UCSD-AML1 (cell line): ENCODE data around the gene MRPS2.

ENCODE experiments used
- DNase-seq: peaks from one replicate; lab custom pipeline; 2025; ENCODE audit not compliant: unreplicated experiment; lab: John Stamatoyannopoulos, UW

The MRPS2 gene

DNA sequence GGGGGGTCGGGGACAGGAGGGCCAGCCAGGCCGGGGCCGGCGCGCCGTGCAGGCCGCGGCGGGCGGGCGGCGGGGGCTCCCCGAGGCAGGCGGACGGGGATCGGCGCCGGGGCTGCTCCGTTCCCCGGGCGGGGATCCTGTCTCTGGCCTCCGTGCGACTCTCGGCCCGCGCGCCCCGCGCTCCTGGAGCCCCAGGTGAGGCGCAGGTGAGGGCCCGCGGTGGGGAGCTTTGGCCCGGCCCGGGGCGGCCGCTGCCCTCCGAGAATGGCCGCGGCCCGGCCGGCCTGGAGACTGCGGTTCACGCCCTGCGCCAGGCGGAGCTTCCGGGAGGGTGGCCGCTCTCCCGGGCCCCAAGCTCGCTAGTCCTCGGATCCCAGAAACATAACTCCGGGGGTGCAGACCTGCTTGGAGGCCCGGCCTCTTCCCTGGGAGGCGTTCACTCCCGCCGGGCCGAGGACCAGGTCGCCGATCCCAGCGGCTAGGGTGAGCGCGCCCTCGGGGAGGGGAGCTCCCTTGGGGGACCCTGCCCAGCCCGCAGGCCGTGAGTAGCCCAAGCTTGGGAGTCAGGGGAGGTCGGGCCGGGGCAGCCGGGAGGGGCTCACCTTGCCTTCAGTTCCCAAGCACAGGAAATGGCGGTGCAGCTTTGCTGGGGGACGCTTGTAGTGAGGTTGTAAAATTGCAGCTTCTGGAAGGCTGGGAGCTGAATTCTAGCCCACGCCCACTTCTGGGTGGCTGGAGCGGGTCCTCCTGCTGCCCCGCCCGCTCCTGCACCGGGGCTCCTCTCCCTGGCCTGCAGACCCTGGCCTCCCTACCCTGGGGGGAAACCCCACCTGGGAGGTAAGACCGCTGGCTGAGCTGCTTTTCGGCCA is 20.2 kb upstream of the MRPS2 start:
- DNase-seq: peak; percentile 37

DNA sequence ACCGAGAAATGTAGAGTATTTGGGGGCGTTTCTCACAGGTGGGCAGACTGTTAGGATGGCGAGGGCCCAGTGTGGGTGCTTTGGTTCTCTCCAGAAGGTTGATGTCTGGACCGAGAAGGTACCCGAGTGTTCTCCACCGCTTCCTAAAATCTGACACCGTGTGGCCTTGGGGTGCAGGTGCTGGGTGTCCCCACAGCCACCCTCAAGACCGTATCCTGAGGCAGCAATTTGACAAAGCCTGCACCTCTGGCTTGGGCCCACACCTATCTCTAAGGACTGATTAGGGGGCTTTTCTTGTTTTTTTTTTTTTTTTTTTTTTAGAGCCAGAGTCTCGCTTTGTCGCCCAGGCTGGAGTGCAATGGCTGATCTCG is 19.6 kb upstream of the MRPS2 start:
- DNase-seq: no peak

DNA sequence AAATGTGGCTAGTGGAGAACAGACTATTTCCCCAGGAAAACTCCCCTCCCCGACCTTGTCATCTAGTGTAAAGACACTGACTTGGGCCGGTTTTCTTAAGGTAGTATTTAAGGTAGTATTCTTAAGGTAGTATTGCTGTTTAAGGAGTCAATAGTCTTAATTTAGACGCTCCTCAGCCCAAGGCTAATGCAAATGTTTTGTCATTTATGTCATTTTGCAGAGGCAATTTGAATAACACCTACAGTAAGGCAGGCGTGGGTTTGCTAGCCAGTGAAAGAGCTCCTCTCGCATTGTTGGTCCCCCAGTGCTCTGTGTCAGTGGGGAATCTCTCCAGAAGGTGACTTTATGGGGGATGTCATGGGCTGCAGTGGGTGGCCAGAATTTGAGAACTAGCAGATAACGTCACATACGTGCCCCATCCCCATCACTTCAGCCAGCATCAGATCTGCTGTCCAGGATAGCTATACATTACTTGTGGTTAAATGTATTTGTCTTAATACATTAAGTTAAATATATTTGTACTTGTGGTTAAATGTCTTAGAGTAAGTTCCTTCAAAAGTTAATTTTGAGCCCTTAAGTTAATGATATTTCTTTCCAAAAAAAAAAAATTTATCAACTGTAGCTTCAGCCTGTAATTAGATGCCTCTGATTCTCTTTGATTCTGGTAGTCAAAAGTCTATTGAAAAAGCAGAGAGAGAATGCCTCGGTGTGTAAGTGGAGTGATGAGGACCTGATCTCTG is 18.3 kb upstream of the MRPS2 start:
- no peak for DNase-seq

DNA sequence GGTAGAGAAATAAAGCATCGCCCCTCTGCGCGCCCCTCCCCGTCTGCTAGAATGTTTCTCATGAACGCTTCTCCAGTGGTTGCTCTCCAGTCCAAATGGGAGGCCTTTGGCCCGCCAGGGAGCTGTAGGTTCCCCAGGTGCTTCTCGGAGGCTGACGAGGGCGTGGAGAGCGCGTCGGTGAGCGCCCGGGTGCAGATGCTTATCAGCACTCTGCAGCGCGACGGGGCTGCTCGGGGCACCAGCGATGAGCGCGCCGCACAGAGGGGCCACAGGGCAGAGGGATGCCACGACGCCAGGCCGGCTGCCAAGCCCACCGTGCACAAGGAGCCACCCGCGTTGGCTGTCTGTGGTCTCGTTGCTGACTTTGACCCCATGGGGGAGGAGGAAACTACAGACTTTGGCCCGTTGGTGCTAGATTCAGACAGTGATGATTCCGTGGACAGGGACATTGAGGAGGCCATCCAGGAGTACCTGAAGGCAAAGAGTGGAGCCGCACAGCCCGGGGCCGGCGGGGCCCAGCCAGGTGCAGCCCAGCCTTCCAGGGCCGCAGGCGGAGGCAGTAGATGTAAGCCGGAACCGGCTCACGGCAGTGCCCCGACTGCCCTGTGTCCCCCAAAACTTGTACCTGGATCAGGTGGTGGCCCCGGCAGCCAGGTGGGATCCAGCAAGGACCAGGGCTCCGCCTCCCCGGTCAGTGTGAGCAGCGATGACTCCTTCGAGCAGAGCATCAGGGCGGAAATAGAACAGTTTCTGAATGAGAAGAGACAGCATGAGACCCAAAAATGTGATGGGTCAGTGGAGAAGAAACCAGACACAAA is 15.8 kb upstream of the MRPS2 start:
- no peak for DNase-seq

DNA sequence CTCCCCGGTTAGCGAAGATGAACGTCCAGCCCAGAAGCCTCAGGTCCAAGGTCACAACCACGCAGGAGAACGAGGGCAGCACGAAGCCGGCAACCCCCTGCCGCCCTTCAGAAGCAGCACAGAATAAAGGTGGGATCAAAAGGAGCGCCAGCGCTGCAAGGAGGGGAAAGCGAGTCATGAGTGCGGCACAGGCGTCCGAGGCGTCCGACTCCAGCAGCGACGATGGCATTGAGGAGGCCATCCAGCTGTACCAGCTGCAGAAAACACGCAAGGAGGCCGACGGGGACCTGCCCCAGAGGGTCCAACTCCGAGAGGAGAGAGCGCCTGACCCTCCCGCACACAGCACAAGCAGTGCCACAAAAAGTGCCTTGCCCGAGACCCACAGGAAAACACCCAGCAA is 15.1 kb upstream of the MRPS2 start:
- no peak for DNase-seq

DNA sequence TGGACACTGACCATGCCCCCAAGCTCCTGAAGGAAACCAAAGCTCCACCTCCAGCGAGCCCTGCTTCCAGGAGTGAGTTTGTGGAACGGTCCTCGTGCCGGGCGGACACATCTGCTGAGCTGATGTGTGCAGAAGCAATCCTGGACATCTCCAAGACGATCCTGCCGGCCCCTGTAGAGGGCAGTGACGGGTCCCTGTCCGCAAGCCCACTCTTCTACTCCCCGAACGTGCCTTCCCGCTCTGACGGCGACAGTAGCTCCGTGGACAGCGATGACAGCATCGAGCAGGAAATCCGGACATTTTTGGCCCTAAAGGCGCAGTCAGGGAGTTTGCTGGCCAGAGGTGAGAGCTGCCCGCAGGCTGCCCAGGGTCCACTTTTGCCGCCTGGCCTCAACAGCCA is 14.7 kb upstream of the MRPS2 start:
- DNase-seq: no peak

DNA sequence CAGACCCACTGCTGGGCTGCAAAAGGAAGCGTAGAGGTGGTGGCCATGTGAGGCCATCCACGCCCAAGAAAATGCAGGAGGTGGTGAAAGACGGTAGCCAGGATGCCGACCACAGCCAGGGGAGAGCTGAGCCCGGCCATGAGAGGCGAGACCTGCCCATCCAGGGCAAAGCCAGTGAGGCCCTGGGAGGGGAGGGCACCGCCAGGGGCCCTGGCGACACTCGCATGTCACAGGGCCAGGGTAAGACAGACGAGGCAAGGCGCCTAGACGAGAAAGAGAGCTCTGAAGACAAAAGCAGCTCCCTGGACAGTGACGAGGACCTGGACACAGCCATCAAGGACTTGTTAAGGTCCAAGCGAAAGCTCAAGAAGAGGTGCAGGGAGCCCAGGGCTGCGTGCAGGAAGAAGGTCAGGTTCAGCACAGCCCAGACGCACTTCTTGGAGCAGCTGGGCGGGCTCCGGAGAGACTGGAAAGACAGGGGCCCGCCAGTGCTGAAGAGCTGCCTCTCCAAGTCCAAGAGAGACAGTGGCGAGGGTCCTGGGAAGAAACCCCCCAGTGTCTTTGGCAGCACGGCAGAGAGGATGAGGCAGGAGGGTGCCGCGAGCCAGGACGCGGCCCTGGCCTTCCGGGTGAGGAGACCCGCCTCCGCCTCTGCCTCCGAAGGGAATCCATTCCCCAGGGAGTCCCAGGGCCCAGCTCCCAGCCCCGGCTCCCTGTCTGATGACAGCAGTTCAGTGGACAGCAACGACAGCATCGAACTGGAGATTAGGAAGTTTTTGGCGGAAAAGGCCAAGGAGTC is 14.0 kb upstream of the MRPS2 start:
- no peak for DNase-seq

DNA sequence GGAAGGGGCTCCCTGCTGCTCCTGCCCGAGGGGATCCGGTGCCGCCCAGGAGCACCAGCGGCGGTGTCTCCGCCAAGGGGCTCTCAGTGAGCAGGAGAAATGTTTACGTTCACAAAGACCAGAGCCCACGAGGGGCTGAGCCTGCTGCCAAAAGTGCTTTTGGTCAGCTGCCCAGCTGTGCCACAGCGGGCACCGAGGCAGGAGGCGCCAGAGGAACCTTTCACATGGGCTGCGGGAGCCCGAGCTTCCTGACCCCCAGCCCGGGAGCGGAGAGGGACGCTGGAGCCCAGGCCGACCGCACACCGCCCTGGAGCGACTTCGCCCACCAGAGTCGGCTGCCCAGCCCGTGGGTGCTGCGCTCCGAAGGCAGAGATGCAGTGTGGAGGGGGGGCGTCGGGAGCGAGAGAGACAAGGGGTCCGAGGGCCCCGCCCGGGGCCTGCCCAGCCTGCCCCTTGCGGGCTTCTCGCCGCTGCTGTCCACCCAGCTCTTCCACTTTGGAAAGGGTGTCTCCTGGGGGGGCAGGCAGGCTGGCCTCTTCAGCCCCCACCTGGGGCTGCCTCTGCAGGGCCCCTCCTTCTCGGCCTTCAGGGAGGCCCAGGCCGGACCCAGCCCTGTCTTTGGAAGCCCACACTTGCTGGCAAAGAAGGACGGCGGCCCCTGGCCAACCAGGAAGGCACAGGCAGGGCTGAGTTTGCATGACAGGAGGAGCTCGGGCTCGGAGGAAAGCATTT is 13.0 kb upstream of the MRPS2 start:
- DNase-seq: no peak

DNA sequence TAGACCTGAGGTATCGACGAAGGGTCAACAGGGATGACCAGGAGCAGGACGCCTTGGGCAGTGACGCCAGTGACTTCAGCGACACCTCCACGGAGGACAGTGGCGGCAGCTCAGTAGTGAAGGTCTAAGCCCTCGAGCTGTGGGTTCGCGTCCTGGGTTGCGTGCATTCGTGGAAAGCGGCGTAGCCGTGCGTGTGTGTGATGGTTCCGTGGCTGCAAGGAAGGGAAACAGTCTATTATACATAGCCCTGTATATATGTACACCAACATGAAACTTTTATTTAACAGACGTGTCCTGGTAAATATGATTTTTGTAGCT is 12.5 kb upstream of the MRPS2 start:
- DNase-seq: no peak

DNA sequence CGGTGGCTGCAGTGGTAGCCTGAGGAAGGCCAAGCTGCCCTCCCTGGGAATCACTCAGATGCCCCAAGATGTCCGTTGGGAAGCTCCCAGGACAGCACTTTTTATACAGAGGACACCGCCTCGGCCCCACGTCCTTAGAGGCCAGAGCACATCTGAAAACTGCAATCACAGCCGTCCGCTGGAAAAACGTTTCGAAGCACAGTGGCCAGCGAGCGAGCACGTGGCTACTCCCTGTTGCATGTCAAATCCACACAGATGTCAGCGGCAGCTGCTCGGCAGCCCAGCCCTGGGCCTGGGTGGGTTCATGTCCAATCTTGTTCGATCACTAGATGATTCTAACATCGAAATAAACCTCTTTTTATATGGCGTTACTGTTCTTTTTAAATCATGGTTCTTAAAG is 12.0 kb upstream of the MRPS2 start:
- DNase-seq: no peak

DNA sequence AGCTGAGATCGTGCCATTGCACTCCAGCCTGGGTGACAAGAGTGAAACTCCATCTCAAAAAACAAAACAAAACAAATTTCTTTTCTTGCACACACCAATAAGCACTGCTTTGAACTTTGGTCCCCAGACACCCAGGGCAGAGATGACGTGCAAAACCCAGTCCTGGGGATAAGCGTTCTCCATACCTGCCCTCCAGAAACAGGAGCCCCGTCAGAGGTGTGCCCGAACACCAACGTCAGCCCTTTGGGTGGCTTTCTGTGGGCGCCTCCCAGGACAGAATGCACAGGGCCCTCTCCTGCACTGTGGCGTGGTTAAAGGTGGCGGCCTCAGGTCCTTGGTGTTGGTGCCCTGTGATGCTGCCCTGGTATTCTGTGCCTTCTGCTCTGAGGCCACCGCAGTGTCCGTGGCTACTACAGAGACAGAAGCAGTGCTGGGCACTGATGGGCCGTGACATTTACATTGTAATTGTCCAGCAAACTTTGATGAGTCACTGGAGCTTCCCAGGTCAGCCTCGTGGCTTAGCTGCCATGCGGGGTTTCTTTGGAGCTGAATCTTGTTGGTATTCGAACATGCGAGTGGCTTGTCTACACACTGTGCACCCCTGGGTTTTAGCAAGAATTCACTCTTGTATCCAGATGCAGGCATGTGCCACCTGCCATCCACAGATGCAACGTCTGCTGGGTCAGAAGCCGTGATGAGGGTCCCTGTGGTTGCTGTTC is 11.1 kb upstream of the MRPS2 start:
- no peak for DNase-seq

DNA sequence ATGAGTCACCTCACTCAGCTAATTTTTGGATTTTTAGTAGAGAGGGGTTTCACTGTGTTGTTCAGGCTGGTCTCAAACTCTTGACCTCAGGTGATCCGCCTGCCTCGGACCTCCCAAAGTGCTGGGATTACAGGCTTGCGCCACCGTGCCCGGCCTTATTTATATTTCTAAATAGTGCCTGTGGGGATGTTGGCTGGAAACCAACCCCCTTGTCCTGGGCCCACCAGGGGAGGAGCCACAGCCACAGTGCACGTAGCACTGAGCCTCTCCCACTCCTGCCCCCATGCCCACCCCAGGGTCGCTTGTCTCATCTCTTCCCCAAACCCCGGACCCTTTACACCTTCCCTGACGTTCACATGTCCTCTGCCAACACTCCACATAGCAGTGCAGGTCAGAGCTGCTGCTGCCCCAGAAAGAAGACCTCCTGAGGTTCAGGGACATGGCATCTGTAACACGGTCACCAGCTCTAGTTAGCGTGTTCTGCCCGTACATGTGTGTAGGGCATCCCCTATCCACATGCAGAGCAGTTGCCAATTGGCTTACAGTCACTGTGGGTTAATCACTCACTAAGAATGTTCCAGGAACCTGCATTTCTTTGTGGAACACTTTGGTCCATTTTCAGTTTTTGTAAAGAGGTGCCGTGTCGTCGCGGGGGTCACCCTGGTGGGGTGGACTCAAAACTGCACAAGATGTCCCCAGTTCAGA is 10.2 kb upstream of the MRPS2 start:
- no peak for DNase-seq

DNA sequence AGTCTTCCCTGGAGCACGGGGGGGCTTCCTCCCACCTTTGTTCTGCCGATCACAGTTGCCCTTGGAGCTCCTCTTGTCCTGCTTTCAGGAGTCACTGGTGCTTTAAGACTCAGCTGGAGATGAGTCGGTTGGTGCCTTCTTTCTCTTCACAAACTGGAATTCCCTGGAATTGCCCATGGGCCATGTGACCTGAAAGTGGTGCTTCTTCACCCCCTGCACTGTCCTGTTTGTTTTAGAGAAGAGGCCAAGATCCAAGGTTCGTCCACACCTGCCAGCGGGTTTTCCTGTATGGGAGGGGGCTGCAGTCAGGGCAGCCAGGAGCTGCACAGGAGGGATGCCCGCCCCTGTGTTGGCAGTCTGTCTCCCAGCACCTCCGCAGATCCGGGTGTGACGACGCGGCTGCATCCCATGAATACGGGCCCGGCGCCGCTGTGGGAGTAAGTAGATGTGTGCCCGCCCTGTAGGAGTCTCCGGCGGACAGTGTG is 9.5 kb upstream of the MRPS2 start:
- DNase-seq: no peak

DNA sequence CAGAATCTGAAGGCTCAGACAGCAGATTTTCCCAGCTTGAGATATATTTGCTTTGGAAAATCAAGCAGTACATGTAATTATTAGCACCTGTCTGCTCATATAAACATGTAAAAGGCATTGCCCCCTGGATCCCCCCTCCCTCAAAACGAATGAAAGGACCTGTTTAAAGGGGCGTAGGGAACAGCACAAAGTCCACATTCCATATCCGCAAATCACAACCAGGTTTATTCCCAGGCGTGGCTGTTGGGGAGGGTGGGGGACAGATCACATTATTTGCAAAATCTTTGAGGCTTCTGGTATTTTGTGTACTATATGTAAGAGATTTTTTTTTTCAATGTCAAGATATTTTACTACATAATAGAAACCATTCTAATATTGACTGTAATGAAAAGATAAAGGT is 8.7 kb upstream of the MRPS2 start:
- DNase-seq: no peak

DNA sequence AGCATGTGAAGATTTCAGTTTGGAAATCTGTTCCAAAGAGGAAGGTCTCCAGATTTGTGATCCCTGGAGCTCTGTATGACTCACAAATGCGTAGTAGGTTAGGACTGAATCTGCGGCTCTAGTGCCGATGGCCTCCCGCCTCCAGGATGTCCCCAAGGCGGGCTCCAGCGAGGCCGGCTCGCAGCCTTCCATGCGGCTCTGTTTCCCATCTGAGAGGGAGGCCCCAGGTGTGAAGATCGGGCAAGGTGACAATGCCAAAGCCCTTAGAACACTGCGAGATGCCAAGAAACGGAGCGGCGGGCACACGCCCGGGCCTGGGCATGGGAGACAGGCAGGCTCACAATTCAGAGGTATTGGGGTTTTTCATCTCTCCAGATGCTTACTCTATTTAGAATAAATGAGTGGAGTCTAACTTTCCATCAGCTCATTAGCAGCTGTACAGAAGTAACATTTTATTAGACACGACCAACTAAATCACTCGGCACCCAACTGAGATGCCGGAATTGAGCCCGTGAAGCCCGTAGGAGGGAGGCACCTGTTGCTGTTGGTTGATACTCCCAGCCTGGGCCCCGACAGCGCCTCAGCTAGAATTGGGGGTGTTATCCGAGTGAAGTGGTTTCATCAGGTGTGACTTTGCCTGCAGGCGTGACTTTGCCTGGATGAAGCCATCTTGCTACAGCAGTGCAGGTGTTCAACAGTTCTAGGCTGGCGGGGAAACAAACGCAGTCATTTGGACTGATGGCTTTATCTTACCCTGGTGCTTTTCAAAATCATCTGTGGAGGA is 7.4 kb upstream of the MRPS2 start:
- DNase-seq: no peak

DNA sequence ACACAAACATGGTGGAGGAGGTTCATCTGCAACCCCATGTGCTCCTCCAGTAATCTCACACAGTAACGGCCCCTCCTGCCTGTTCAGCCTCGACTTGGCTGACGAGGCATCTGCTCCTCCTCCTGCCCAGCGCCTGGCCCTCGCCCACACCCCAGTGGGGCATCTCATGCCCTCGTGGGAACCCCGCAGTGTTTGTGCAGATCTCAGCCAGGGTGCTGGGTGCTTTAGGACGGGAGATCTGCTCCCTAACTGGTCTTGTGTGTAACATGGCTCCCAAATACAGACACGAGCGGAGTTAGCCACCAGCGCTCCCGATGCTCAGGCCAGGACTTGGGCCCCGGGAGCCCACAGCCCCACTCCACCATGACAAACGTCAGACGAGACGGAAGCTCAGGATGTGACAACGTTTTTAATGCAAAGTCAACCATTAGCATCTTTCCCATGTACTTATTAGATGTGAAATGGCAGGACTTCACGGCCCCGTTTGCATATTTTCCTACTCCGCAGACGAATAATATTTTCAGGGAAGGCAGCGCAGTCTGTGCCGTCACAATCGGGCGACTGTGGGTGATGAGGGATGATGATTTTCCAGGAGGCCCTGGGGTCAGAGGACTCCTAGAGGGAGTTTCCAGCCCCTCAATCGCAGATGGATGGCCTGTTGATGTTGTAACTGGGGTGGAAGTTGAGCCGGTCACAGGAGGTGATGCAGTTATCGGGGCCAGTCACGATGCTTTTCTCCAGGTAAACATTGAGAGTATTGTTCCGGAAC is 5.5 kb upstream of the MRPS2 start:
- no peak for DNase-seq

DNA sequence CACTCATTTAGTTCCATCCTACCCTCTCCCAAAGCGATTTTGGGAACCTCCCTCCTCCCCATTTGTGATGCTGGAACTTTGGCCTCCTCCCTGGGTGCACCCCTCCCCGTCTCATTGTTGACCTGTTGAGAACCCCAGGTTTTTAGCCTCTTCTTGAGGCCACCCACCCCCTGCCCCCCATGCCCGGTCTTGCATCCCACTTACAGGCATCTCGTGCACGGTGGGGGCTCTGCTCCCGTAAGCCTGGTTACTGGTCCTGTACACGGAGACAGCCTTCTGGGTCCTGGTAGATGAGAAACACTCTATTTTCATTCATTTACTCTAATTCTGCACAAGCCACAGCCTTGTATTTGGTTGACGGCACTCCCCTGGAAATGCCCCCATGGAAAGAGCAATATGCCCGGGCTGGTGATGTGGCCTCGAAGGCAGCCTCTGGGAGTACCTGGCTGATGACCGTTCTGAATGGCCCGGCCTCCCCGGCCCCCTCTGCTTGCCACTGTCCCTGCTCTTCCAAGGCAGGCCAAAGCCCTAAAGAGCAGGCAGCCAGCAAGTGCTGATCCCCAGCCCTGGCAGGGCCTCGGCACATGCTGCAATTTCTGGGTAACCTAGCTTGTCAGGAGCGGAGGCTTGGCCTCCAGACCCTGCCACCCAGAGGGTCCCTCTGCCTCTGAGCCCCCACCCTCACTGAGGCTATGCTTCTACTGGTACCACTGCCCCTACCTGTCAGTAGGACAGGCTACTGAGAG is 1.9 kb upstream of the MRPS2 start:
- no peak for DNase-seq
